Natural killer cell (primary cell): ENCODE measurements around the gene LAD1. TPM values are rescaled to one million over a fixed set of nuclear protein-coding genes. Genes with fewer than 3 reads are reported as not detected.

ENCODE experiments used
- ATAC-seq, 3 donors: fragments of 150-1000 bp in 2 of 3; fragments of 200-7000 bp in 1 of 3; cut with Tn5 transposase; 1 replicate in 1 of 3; 2 replicates in 2 of 3; pipeline ENCODE4 v1.10.0; 2021; ENCODE audit warnings: mild to moderate bottlenecking in 2 of 3, moderate library complexity in 2 of 3
- DNase-seq, 2 donors: peaks; one replicate each; pipeline versions ENCODE4 v3.0.0 to v3.0.0-alpha.2; 2013 to 2021; ENCODE audit warnings: mixed read lengths in 1 of 2
- H3K27ac ChIP-seq: one replicate; pipeline ENCODE4 v1.5.1; 2013; ENCODE audit warnings: mild to moderate bottlenecking, low read length
- H3K27me3 ChIP-seq: one replicate; pipeline ENCODE4 v1.6.1; 2013; ENCODE audit warnings: low read length; ENCODE audit not compliant: control insufficient read depth, insufficient read depth
- H3K36me3 ChIP-seq: one replicate; pipeline ENCODE4 v1.6.1; 2013; ENCODE audit warnings: low read length; ENCODE audit not compliant: control insufficient read depth, insufficient read depth
- H3K4me1 ChIP-seq: one replicate; pipeline ENCODE4 v1.6.1; 2013; ENCODE audit warnings: low read length; ENCODE audit not compliant: control insufficient read depth, insufficient read depth
- H3K4me3 ChIP-seq: one replicate; pipeline ENCODE4 v1.5.1; 2013; ENCODE audit warnings: low read length
- H3K9me3 ChIP-seq: one replicate; pipeline ENCODE4 v1.6.1; 2013; ENCODE audit warnings: low read length; ENCODE audit not compliant: control insufficient read depth, insufficient read depth
- H3K27ac Mint-ChIP-seq, 2 donors: one replicate each; pipeline ENCODE4 v1.8.0; 2022; ENCODE audit warnings: mild to moderate bottlenecking in 2 of 2, mixed read lengths in 2 of 2, moderate library complexity in 1 of 2
- H3K27me3 Mint-ChIP-seq, 2 donors: one replicate each; pipeline ENCODE4 v1.8.0; 2022; ENCODE audit warnings: low read depth in 2 of 2, mixed read lengths in 2 of 2
- H3K36me3 Mint-ChIP-seq: one replicate; pipeline ENCODE4 v1.8.0; 2022; ENCODE audit warnings: mixed read lengths
- H3K4me1 Mint-ChIP-seq, 2 donors: one replicate each; pipeline ENCODE4 v1.8.0; 2022; ENCODE audit warnings: mixed read lengths in 2 of 2
- H3K4me3 Mint-ChIP-seq: one replicate; pipeline ENCODE4 v1.8.0; 2022; ENCODE audit warnings: mild to moderate bottlenecking, moderate library complexity, mixed read lengths
- H3K9me3 Mint-ChIP-seq, 2 donors: one replicate each; pipeline ENCODE4 v1.8.0; 2022; ENCODE audit warnings: mixed read lengths in 2 of 2
- CTCF ChIP-seq: fragments of 200-600 bp; IDR thresholded peaks from one replicate; pipeline ENCODE4 v1.8.0; 2022; ENCODE audit warnings: antibody characterized with exemption
- WGBS: methylation state at CpG from one replicate; pipeline ENCODE4 v1.1.7; 2013; ENCODE audit warnings: missing lambda C conversion rate; ENCODE audit not compliant: insufficient coverage; 5-methylcytosine and 5-hydroxymethylcytosine counted together
- intact Hi-C: fragments of 100-400 bp; cut with micrococcal nuclease; formaldehyde crosslinking; loops from one replicate; pipeline ENCODE4 v1.14.2; 2022
- total RNA-seq, 4 donors: library from RNA; stranded (reverse); fragments of 120-200 nt in 1 of 4; gene quantifications; one replicate each; pipeline versions ENCODE4 v1.2.3 to v1.2.4, GENCODE V29; 2013 to 2022

LAD1 gene
- total RNA-seq, 3 donors from 2014 or later (not counting 1 experiment from before 2014, with no cell fraction given) = 0.68 TPM; not detected in 2

DNA sequence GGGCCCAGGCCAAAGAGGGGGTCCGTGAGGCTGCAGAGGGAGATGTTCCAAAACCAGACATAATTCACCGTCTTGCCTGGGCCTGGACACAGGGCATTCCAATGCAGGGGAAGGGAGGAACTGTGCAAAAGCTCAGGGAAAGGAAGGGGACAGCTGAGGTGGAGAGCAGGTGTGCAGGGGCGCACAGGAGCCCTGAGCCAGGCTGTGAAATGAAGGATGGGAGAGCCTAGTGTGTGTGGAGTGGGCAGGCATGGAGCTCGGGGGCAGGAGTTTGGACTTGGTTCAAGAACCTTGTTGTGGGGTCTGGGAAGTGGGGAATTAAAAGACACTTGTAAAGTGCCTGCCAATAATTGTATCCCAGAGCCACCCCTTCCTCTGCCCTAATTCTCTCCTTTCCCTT, 20.1 kb upstream of the LAD1 start:
- H3K27me3 ChIP-seq = no peaks in the 10 kb centered on the region
- DNase-seq (no peak), ATAC-seq (no peak)
- H3K27ac ChIP-seq = no peak overlapping the region
- no peaks in the 10 kb centered on the region for H3K4me1 Mint-ChIP-seq
- no peak overlapping the region for H3K4me3 Mint-ChIP-seq
- H3K9me3 Mint-ChIP-seq = no peaks in the 10 kb centered on the region
- intact Hi-C loops = no loop called here
- WGBS = 66% methylated on average over 4 of the region's 4 CpGs
- no peak overlapping the region for H3K4me3 ChIP-seq
- H3K36me3 ChIP-seq = no peaks in the 10 kb centered on the region
- no peaks in the 10 kb centered on the region for H3K36me3 Mint-ChIP-seq
- no peak overlapping the region for H3K27ac Mint-ChIP-seq
- peaks cover 17 to 20% of the 10 kb centered on the region in 2 donors for H3K27me3 Mint-ChIP-seq
- no peaks in the 10 kb centered on the region for H3K9me3 ChIP-seq
- H3K4me1 ChIP-seq = no peaks in the 10 kb centered on the region
- no peak for TF ChIP-seq CTCF

GRCh38 chr1:201418461-201418860, 19.3 kb upstream of the LAD1 start:
- ATAC-seq (no peak), DNase-seq (no peak)
- Mint-ChIP-seq H3K4me3 (no peak overlapping the region), H3K27ac (no peak overlapping the region), H3K36me3 (no peaks in the 10 kb centered on the region), H3K27me3 (peaks cover 17 to 20% of the 10 kb centered on the region in 2 donors), H3K9me3 (no peaks in the 10 kb centered on the region), H3K4me1 (no peaks in the 10 kb centered on the region)
- Histone ChIP-seq H3K27me3 (no peaks in the 10 kb centered on the region), H3K4me1 (no peaks in the 10 kb centered on the region), H3K36me3 (no peaks in the 10 kb centered on the region), H3K27ac (no peak overlapping the region), H3K4me3 (no peak overlapping the region), H3K9me3 (no peaks in the 10 kb centered on the region)
- no peak for TF ChIP-seq CTCF
- 100% methylated on average over 2 of the region's 3 CpGs for WGBS
- intact Hi-C loops = no loop called here

DNA sequence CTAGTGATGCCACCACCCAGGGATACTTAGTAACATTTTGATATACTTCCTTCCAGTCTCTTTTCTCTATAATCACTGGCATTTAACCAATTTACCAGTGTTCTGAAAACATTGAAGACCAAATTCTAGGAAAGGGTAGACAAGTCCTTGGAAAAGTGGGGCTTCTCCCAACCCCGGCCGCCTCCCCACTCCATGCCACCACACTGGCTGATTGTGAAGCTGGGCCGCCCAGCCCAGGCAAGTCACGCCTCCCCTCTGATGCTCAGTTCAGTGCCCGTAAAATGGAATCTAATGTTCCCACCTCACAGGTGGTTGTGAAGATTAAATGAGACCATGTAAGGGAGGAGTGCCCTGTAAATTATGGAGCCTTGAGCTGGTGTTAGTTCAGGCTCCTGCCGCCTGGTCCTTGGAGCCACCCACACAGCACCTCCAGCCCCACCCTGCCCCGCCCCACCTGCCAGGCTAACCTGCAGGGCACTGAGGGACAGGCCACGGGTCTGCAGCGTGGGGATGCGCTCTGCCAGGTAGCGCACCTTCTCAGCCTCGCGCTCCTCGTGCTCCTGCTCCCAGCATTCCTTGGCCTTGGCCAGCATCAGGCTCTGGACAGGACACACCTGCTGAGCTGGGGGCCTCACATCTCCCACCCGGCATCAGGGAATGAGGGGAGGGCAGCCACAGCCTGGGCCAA, 15.1 kb upstream of the LAD1 start:
- no peak overlapping the region for H3K27ac ChIP-seq
- H3K4me3 ChIP-seq = no peak overlapping the region
- Mint-ChIP-seq H3K9me3 (no peaks in the 10 kb centered on the region), H3K36me3 (no peaks in the 10 kb centered on the region), H3K27me3 (peaks cover 17% of the 10 kb centered on the region in 2 donors), H3K4me3 (no peak overlapping the region), H3K4me1 (no peaks in the 10 kb centered on the region), H3K27ac (no peak overlapping the region)
- no peaks in the 10 kb centered on the region for H3K9me3 ChIP-seq
- intact Hi-C loops = no loop called here
- 93% methylated on average over 15 of the region's 15 CpGs for WGBS
- no peaks in the 10 kb centered on the region for H3K4me1 ChIP-seq
- no peaks in the 10 kb centered on the region for H3K27me3 ChIP-seq
- H3K36me3 ChIP-seq = no peaks in the 10 kb centered on the region
- ATAC-seq (no peak), DNase-seq (no peak)
- no peak for TF ChIP-seq CTCF

DNA sequence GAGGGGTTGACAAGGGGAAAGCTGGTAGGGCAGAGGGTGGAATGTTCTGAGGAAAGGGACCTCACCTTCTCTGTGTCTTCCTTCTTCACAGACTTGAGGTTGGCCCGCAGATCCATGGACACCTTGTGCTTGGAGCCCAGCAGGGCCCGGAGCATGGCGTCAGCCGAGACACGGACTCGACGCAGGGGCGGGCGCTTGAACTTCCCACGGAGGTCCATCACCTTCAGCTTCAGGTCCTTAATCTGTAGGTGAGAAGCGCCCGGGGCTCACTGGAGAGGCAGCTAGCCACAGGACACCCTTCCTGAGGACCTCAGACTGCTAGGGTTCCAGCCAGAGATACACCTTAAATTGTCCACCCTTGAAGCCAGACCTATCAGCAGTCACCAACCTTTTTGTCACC, 12.2 kb upstream of the LAD1 start:
- intact Hi-C loops = no loop called here
- H3K27me3 Mint-ChIP-seq = peaks cover 9 to 11% of the 10 kb centered on the region in 2 donors
- Histone ChIP-seq H3K4me3 (no peak overlapping the region), H3K9me3 (no peaks in the 10 kb centered on the region), H3K4me1 (no peaks in the 10 kb centered on the region), H3K27ac (no peak overlapping the region), H3K27me3 (no peaks in the 10 kb centered on the region), H3K36me3 (no peaks in the 10 kb centered on the region)
- no peak overlapping the region for H3K27ac Mint-ChIP-seq
- no peaks in the 10 kb centered on the region for H3K9me3 Mint-ChIP-seq
- H3K36me3 Mint-ChIP-seq = no peaks in the 10 kb centered on the region
- DNase-seq (no peak), ATAC-seq (no peak)
- TF ChIP-seq CTCF = no peak
- H3K4me1 Mint-ChIP-seq = peaks cover 0 to 13% of the 10 kb centered on the region in 2 donors
- no peak overlapping the region for H3K4me3 Mint-ChIP-seq
- 93% methylated on average over 12 of the region's 12 CpGs for WGBS
